Measurements from ENCODE around the gene LRRC8B. TPM values are rescaled to one million over a fixed set of nuclear protein-coding genes. Genes with fewer than 3 reads are reported as not detected.

LRRC8B gene
- total and polyA plus RNA-seq, 2 of the 8 experiments (the other 6 are each of a cell fraction or from before 2014, with no cell fraction given) = 18.4 to 29.2 TPM

DNA sequence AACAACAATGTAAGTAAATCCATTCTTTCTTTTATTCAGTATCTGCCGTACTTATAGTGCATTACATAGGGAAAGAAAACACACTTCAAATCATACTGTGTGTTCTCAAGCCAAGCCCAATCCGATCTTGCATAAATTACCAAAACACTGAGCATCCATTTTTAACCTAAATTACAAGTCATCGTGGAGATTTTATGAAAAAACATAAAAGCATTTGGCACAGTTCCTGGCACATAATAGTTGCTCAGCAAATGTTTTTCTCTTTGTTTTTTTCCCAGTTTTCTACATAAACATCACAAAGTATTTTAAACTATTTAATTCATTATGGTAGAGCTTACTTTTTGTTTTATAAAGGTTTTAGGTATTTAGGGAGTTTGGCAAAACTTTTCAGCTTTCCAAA lies 60.2 kb downstream of the LRRC8B start:
- H2BK15ac ChIP-seq (ENCODE audit: low read length) = no peak overlapping the region
- H3K4me2 ChIP-seq (ENCODE audit: insufficient read depth in 1 of 2, low read depth in 2 of 2, low read length in 2 of 2) = no peak overlapping the region
- H2BK5ac ChIP-seq (ENCODE audit: low read depth, low read length) = no peak overlapping the region
- H3K4ac ChIP-seq (replicated peaks; ENCODE audit: insufficient read length, low read depth, low read length) = no peak overlapping the region
- no peak overlapping the region for H3K56ac ChIP-seq (replicated peaks; ENCODE audit: insufficient read length, low read depth, low read length)
- no peak overlapping the region for H2BK120ac ChIP-seq (replicated peaks; ENCODE audit: low read depth, low read length)
- no peak overlapping the region for H3K27ac ChIP-seq (ENCODE audit: low read depth, low read length)
- no peak overlapping the region for H4K5ac ChIP-seq (ENCODE audit: insufficient read length, low read depth, low read length)
- H3K79me1 ChIP-seq (ENCODE audit: low read depth, low read length) = no peaks in the 10 kb centered on the region
- peaks cover 0 to 10% (median 4%) of the 10 kb centered on the region in 4 experiments; a peak in 3 of 7 replicates for H3K4me1 ChIP-seq (replicated peaks in 1 of 4; ENCODE audit: control insufficient read depth in 3 of 4, insufficient read depth in 4 of 4, low read length in 3 of 4)
- FAIRE-seq (no peak), DNase-seq (ENCODE audit: low read depth in 1 of 2, low spot score in 2 of 2) (no peak)
- no peak overlapping the region for H3K14ac ChIP-seq (ENCODE audit: insufficient read length)
- CTCF ChIA-PET (ENCODE audit: partially characterized antibody) = interaction anchor here (1.0 to 1.7 kb wide), 4 partner anchors 14 to 178 kb away, joined by 3 to 4 read pairs (median 4); no protein-coding TSS in a partner anchor
- H4K8ac ChIP-seq (ENCODE audit: extremely low read depth, insufficient read depth, low read length) = no peak overlapping the region
- no peak overlapping the region for H3K18ac ChIP-seq (ENCODE audit: extremely low read depth, low read length)
- H3K23ac ChIP-seq (ENCODE audit: insufficient read length) = no peak overlapping the region
- WGBS, 2 experiments (ENCODE audit: extremely low coverage in 1 of 2, insufficient coverage in 1 of 2, insufficient read length in 1 of 2, insufficient replicate concordance in 2 of 2, low coverage in 1 of 2, low lambda C conversion rate in 2 of 2, missing lambda C conversion rate in 1 of 2) = 89% methylated on average over 3 of the region's 3 CpGs; no CpG with 5 or more reads in 1 of the 2 experiments
- POLR2A ChIA-PET (ENCODE audit: partially characterized antibody) = no interaction called here
- H4K91ac ChIP-seq (replicated peaks; ENCODE audit: insufficient read length, low read length) = no peak overlapping the region
- peaks cover 0 to 33% (median 14%) of the 10 kb centered on the region in 4 experiments for H3K36me3 ChIP-seq (ENCODE audit: control insufficient read depth in 2 of 4, insufficient read depth in 4 of 4, low read length in 3 of 4)
- no peak overlapping the region for H2BK12ac ChIP-seq (ENCODE audit: low read depth, low read length)
- no peak overlapping the region for H2AFZ ChIP-seq (ENCODE audit: low read length)
- no peak overlapping the region for H3K4me3 ChIP-seq (ENCODE audit: extremely low read depth in 1 of 4, insufficient read depth in 2 of 4, low read depth in 3 of 4, low read length in 4 of 4)
- H2AK5ac ChIP-seq (ENCODE audit: low read depth, low read length) = no peak overlapping the region
- no peaks in the 10 kb centered on the region for H3K23me2 ChIP-seq (ENCODE audit: low read depth, low read length)
- 0 out of 4 replicates have a peak, but pooled peaks cover 0 to 6% of the 10 kb centered on the region in 2 experiments for H3K79me2 ChIP-seq (ENCODE audit: control insufficient read depth in 1 of 2, insufficient read depth in 2 of 2, low read length in 2 of 2)
- TF ChIP-seq BRCA1 (IDR thresholded peaks at IDR 0.05; ENCODE audit: low read depth, low read length) = no peak
- no peak for TF ChIP-seq CHD2 (IDR thresholded peaks at IDR 0.05; ENCODE audit: low read length)
- TF ChIP-seq CREB1 (IDR thresholded peaks at IDR 0.05) = no peak
- no peak for TF ChIP-seq MAFK (IDR thresholded peaks at IDR 0.05; ENCODE audit: low read depth, low read length)
- H2BK20ac ChIP-seq (ENCODE audit: low read length) = no peak overlapping the region
- no peaks in the 10 kb centered on the region for H3K27me3 ChIP-seq (replicated peaks in 1 of 4; ENCODE audit: control insufficient read depth in 3 of 4, extremely low read depth in 1 of 4, insufficient read depth in 3 of 4, low read length in 3 of 4)
- no peaks in the 10 kb centered on the region for H3K9me3 ChIP-seq (ENCODE audit: insufficient read depth in 2 of 2, low read depth in 1 of 2, low read length in 1 of 2)
- H3K9ac ChIP-seq (replicated peaks in 1 of 4; ENCODE audit: extremely low read depth in 1 of 4, low read depth in 3 of 4, low read length in 3 of 4) = no peak overlapping the region
- H4K20me1 ChIP-seq (replicated peaks in 1 of 2; ENCODE audit: control insufficient read depth in 1 of 2, insufficient read depth in 2 of 2, low read length in 2 of 2) = no peaks in the 10 kb centered on the region

Data from H1 (cell line).